ENCODE data around the gene LMAN2. TPM values are rescaled to one million over a fixed set of nuclear protein-coding genes. Genes with fewer than 3 reads are reported as not detected.
"Not testable (repeated sequence)": the region's sequence is repeated elsewhere in the genome, so short reads cannot be mapped to it uniquely, and the experiment has no call there.

LMAN2 gene
- total RNA-seq, 1 donor from 2014 or later = 229 TPM

- intact Hi-C loops (cut with DNase I) = no loop called here
Measured at GRCh38 chr5:177382423-177383029, 31.1 kb upstream of the LMAN2 start.

GRCh38 chr5:177380805-177381126 lies 29.3 kb upstream of the LMAN2 start:
- Histone ChIP-seq H3K4me3 (no peak overlapping the region), H3K36me3 (no peaks in the 10 kb centered on the region), H3K9me3 (no peaks in the 10 kb centered on the region), H3K27ac (no peak overlapping the region), H3K4me1 (no peaks in the 10 kb centered on the region), H3K27me3 (no peaks in the 10 kb centered on the region)
- intact Hi-C loops (cut with DNase I) = no loop called here
- no peak for TF ChIP-seq CTCF (IDR thresholded peaks at IDR 0.05)
- no peak for DNase-seq (ENCODE audit: low spot score in 2 of 2)

More at GRCh38 chr5:177382423-177383029, 31.1 kb upstream of the LMAN2 start:
- Histone ChIP-seq H3K9me3 (no peaks in the 10 kb centered on the region), H3K36me3 (no peaks in the 10 kb centered on the region), H3K4me3 (no peak overlapping the region), H3K4me1 (no peaks in the 10 kb centered on the region), H3K27me3 (no peaks in the 10 kb centered on the region), H3K27ac (no peak overlapping the region)
- peak in 2 of 3 experiments; percentile 5 to 39 for TF ChIP-seq CTCF (IDR thresholded peaks at IDR 0.05)
- no peak for DNase-seq (ENCODE audit: low spot score in 2 of 2)

- intact Hi-C loops (cut with DNase I) = no loop called here
- no peak for TF ChIP-seq CTCF (IDR thresholded peaks at IDR 0.05)
- DNase-seq (ENCODE audit: low spot score in 2 of 2) = no peak
- no peak overlapping the region for H3K27ac ChIP-seq
- H3K4me3 ChIP-seq = no peak overlapping the region
- H3K9me3 ChIP-seq = no peaks in the 10 kb centered on the region
- no peaks in the 10 kb centered on the region for H3K36me3 ChIP-seq
- no peaks in the 10 kb centered on the region for H3K4me1 ChIP-seq
- H3K27me3 ChIP-seq = no peaks in the 10 kb centered on the region
Measured at GRCh38 chr5:177378884-177379883, 27.7 kb upstream of the LMAN2 start.

- no peak for DNase-seq (ENCODE audit: low spot score in 2 of 2)
- Histone ChIP-seq H3K27me3 (no peaks in the 10 kb centered on the region), H3K9me3 (no peaks in the 10 kb centered on the region), H3K27ac (no peak overlapping the region), H3K36me3 (no peaks in the 10 kb centered on the region), H3K4me3 (no peak overlapping the region), H3K4me1 (no peaks in the 10 kb centered on the region)
- intact Hi-C loops (cut with DNase I) = no loop called here
- no peak for TF ChIP-seq CTCF (IDR thresholded peaks at IDR 0.05)
Measured at GRCh38 chr5:177377851-177378776, 26.6 kb upstream of the LMAN2 start.

GRCh38 chr5:177376107-177376506 lies 24.6 kb upstream of the LMAN2 start:
- Histone ChIP-seq H3K27ac (no peak overlapping the region), H3K36me3 (no peaks in the 10 kb centered on the region), H3K4me3 (no peak overlapping the region), H3K4me1 (no peaks in the 10 kb centered on the region), H3K9me3 (no peaks in the 10 kb centered on the region), H3K27me3 (no peaks in the 10 kb centered on the region)
- intact Hi-C loops (cut with DNase I) = no loop called here
- TF ChIP-seq CTCF (IDR thresholded peaks at IDR 0.05) = no peak
- DNase-seq (ENCODE audit: low spot score in 2 of 2) = no peak

GRCh38 chr5:177375516-177375915 lies 24.0 kb upstream of the LMAN2 start:
- intact Hi-C loops (cut with DNase I); H3K4me1 ChIP-seq; H3K27ac ChIP-seq; H3K9me3 ChIP-seq; H3K36me3 ChIP-seq; H3K4me3 ChIP-seq; H3K27me3 ChIP-seq; DNase-seq (ENCODE audit: low spot score in 2 of 2): not testable (repeated sequence)

Data from ascending aorta (tissue), 2 donors.